ENCODE data around the gene EDC4. TPM values are rescaled to one million over a fixed set of nuclear protein-coding genes. Genes with fewer than 3 reads are reported as not detected.
A peak's percentile ranks its signal among the peaks of the same experiment; 100 is the strongest.

EDC4 gene
- total and polyA plus RNA-seq, 9 of the 15 experiments (the other 6 are each of a cell fraction or from before 2014, with no cell fraction given), result 1.1 to 131 (median 74.0) TPM

DNA sequence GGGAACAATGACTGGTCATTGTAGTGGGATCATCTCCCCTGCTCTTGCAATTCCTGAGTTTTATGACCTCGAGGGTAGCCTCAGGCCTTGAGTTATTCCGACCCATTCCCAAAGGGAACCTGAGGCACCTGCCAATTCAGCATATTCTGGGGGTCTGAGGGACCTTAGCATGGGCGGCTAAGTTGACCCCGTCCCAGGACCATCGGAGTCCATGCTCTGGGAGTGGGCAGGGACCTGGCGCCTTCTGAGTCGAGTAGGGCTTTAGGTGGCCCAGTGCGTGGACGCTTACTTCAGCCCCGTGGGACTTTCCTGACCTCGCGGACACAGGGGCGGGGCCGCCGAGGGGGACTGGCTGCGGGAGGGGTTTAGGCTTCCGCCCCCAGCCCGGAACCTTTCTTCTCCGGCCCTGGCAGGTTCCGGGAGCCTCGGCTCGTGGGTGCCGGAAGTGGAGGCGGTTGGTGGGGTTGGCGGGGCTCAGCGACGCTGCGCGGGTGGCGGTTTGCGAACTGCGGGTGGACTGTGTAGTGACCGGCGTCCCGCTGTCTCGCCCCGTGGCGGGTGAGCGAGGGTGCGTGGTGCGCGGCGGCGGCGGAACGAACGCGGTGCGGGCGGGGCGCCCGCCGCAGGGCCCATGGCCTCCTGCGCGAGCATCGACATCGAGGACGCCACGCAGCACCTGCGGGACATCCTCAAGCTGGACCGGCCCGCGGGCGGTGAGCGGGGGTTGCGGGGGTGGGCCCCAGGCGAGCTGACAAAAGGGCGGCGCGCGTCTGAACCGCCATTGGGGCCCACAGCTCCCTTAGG, at the start of gene EDC4 (continued):
- TF ChIP-seq NR4A1 (CRISPR knock-in tag; IDR thresholded peaks at IDR 0.05), result peak; percentile 89
- TF ChIP-seq NR4A1 (tag; IDR thresholded peaks at IDR 0.05), result no peak; the same call in 1 of the 2 replicates
- TF ChIP-seq ELF4 (CRISPR knock-in tag; IDR thresholded peaks at IDR 0.05), result peak; percentile 78; the same call in 1 of the 2 replicates
- TF ChIP-seq HIVEP1 (CRISPR knock-in tag; IDR thresholded peaks at IDR 0.05), result no peak; the same call in 1 of the 2 replicates
- TF ChIP-seq FOXA3 (CRISPR knock-in tag; conservative IDR thresholded peaks at IDR 0.05 in 1 of 2, IDR thresholded peaks at IDR 0.05 in 1 of 2), result peak; percentile 3 to 49; a peak in 2 of 4 replicates
- TF ChIP-seq, protein P1, sequence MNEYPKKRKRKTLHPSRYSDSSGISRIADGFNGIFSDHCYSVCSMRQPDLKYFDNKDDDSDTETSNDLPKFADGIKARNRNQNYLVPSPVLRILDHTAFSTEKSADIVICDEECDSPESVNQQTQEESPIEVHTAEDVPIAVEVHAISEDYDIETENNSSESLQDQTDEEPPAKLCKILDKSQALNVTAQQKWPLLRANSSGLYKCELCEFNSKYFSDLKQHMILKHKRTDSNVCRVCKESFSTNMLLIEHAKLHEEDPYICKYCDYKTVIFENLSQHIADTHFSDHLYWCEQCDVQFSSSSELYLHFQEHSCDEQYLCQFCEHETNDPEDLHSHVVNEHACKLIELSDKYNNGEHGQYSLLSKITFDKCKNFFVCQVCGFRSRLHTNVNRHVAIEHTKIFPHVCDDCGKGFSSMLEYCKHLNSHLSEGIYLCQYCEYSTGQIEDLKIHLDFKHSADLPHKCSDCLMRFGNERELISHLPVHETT (CRISPR knock-in tag; conservative IDR thresholded peaks at IDR 0.05 in 1 of 2, IDR thresholded peaks at IDR 0.05 in 1 of 2), result peak; percentile 46 to 72; a peak in 1 of 4 replicates
- peak; percentile 55 for TF ChIP-seq STAG1 (CRISPR knock-in tag; IDR thresholded peaks at IDR 0.05; ENCODE audit: borderline replicate concordance)
- TF ChIP-seq, protein P2, sequence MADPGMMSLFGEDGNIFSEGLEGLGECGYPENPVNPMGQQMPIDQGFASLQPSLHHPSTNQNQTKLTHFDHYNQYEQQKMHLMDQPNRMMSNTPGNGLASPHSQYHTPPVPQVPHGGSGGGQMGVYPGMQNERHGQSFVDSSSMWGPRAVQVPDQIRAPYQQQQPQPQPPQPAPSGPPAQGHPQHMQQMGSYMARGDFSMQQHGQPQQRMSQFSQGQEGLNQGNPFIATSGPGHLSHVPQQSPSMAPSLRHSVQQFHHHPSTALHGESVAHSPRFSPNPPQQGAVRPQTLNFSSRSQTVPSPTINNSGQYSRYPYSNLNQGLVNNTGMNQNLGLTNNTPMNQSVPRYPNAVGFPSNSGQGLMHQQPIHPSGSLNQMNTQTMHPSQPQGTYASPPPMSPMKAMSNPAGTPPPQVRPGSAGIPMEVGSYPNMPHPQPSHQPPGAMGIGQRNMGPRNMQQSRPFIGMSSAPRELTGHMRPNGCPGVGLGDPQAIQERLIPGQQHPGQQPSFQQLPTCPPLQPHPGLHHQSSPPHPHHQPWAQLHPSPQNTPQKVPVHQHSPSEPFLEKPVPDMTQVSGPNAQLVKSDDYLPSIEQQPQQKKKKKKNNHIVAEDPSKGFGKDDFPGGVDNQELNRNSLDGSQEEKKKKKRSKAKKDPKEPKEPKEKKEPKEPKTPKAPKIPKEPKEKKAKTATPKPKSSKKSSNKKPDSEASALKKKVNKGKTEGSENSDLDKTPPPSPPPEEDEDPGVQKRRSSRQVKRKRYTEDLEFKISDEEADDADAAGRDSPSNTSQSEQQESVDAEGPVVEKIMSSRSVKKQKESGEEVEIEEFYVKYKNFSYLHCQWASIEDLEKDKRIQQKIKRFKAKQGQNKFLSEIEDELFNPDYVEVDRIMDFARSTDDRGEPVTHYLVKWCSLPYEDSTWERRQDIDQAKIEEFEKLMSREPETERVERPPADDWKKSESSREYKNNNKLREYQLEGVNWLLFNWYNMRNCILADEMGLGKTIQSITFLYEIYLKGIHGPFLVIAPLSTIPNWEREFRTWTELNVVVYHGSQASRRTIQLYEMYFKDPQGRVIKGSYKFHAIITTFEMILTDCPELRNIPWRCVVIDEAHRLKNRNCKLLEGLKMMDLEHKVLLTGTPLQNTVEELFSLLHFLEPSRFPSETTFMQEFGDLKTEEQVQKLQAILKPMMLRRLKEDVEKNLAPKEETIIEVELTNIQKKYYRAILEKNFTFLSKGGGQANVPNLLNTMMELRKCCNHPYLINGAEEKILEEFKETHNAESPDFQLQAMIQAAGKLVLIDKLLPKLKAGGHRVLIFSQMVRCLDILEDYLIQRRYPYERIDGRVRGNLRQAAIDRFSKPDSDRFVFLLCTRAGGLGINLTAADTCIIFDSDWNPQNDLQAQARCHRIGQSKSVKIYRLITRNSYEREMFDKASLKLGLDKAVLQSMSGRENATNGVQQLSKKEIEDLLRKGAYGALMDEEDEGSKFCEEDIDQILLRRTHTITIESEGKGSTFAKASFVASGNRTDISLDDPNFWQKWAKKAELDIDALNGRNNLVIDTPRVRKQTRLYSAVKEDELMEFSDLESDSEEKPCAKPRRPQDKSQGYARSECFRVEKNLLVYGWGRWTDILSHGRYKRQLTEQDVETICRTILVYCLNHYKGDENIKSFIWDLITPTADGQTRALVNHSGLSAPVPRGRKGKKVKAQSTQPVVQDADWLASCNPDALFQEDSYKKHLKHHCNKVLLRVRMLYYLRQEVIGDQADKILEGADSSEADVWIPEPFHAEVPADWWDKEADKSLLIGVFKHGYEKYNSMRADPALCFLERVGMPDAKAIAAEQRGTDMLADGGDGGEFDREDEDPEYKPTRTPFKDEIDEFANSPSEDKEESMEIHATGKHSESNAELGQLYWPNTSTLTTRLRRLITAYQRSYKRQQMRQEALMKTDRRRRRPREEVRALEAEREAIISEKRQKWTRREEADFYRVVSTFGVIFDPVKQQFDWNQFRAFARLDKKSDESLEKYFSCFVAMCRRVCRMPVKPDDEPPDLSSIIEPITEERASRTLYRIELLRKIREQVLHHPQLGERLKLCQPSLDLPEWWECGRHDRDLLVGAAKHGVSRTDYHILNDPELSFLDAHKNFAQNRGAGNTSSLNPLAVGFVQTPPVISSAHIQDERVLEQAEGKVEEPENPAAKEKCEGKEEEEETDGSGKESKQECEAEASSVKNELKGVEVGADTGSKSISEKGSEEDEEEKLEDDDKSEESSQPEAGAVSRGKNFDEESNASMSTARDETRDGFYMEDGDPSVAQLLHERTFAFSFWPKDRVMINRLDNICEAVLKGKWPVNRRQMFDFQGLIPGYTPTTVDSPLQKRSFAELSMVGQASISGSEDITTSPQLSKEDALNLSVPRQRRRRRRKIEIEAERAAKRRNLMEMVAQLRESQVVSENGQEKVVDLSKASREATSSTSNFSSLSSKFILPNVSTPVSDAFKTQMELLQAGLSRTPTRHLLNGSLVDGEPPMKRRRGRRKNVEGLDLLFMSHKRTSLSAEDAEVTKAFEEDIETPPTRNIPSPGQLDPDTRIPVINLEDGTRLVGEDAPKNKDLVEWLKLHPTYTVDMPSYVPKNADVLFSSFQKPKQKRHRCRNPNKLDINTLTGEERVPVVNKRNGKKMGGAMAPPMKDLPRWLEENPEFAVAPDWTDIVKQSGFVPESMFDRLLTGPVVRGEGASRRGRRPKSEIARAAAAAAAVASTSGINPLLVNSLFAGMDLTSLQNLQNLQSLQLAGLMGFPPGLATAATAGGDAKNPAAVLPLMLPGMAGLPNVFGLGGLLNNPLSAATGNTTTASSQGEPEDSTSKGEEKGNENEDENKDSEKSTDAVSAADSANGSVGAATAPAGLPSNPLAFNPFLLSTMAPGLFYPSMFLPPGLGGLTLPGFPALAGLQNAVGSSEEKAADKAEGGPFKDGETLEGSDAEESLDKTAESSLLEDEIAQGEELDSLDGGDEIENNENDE (IDR thresholded peaks at IDR 0.05; ENCODE audit: low read depth, low read length), result no peak
- peak; percentile 83 for TF ChIP-seq ATF7 (IDR thresholded peaks at IDR 0.05)
- TF ChIP-seq SUPT5H (IDR thresholded peaks at IDR 0.05), result peak; percentile 77
- TF ChIP-seq, protein P3, sequence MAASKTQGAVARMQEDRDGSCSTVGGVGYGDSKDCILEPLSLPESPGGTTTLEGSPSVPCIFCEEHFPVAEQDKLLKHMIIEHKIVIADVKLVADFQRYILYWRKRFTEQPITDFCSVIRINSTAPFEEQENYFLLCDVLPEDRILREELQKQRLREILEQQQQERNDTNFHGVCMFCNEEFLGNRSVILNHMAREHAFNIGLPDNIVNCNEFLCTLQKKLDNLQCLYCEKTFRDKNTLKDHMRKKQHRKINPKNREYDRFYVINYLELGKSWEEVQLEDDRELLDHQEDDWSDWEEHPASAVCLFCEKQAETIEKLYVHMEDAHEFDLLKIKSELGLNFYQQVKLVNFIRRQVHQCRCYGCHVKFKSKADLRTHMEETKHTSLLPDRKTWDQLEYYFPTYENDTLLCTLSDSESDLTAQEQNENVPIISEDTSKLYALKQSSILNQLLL (CRISPR knock-in tag; IDR thresholded peaks at IDR 0.05; ENCODE audit: borderline replicate concordance), result no peak
- TF ChIP-seq RBM17 (IDR thresholded peaks at IDR 0.05; ENCODE audit: borderline replicate concordance, low read depth, low read length), result no peak
